ENCODE data around the gene PALM3. TPM values are rescaled to one million over a fixed set of nuclear protein-coding genes. Genes with fewer than 3 reads are reported as not detected.
"Not testable (repeated sequence)": the region's sequence is repeated elsewhere in the genome, so short reads cannot be mapped to it uniquely, and the experiment has no call there.

The PALM3 gene
- total RNA-seq, 1 experiment from 2014 or later: 0.54 TPM

DNA sequence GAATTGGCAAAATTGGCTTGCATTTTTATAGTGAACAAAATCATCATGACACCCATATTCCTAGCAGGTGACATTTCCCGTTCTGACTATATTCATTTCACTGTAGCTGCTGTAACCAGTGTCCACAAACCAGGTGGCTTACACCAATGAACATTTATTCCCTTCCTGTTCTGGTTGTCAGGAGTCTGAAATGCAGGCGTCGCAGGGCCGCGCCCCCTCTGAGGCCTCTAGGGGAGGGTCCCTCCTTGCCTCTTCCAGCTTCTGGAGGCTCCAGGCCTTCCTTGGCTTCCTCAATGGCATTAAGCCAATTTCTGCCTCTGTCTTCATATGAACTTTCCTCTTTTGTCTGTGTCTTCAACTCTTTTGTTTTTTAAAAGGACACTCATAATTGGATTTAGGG is 40.4 kb downstream of the PALM3 start:
- H3K27ac ChIP-seq (ENCODE audit: low read length): no peak overlapping the region
- H3K9me3 ChIP-seq (ENCODE audit: control insufficient read depth, insufficient read depth, low read depth, low read length): no peaks in the 10 kb centered on the region
- in situ Hi-C loops (cut with HindIII; ENCODE audit: low pct_unique_long_range_greater_than_20kb, low sequenced_read_pairs): no loop called here
- ATAC-seq (no peak), DNase-seq (ENCODE audit: low read depth, low spot score) (no peak)
- TF ChIP-seq POLR2AphosphoS5 (IDR thresholded peaks at IDR 0.05; ENCODE audit: low read depth, low read length) (no peak), SIN3A (IDR thresholded peaks at IDR 0.05; ENCODE audit: borderline replicate concordance, insufficient read depth, low read depth, low read length) (no peak), TCF7L2 (IDR thresholded peaks at IDR 0.05; ENCODE audit: low read depth, low read length) (no peak)
- TF ChIP-seq, protein P1, sequence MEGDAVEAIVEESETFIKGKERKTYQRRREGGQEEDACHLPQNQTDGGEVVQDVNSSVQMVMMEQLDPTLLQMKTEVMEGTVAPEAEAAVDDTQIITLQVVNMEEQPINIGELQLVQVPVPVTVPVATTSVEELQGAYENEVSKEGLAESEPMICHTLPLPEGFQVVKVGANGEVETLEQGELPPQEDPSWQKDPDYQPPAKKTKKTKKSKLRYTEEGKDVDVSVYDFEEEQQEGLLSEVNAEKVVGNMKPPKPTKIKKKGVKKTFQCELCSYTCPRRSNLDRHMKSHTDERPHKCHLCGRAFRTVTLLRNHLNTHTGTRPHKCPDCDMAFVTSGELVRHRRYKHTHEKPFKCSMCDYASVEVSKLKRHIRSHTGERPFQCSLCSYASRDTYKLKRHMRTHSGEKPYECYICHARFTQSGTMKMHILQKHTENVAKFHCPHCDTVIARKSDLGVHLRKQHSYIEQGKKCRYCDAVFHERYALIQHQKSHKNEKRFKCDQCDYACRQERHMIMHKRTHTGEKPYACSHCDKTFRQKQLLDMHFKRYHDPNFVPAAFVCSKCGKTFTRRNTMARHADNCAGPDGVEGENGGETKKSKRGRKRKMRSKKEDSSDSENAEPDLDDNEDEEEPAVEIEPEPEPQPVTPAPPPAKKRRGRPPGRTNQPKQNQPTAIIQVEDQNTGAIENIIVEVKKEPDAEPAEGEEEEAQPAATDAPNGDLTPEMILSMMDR (IDR thresholded peaks at IDR 0.05): no peak
- TF ChIP-seq, protein P2, sequence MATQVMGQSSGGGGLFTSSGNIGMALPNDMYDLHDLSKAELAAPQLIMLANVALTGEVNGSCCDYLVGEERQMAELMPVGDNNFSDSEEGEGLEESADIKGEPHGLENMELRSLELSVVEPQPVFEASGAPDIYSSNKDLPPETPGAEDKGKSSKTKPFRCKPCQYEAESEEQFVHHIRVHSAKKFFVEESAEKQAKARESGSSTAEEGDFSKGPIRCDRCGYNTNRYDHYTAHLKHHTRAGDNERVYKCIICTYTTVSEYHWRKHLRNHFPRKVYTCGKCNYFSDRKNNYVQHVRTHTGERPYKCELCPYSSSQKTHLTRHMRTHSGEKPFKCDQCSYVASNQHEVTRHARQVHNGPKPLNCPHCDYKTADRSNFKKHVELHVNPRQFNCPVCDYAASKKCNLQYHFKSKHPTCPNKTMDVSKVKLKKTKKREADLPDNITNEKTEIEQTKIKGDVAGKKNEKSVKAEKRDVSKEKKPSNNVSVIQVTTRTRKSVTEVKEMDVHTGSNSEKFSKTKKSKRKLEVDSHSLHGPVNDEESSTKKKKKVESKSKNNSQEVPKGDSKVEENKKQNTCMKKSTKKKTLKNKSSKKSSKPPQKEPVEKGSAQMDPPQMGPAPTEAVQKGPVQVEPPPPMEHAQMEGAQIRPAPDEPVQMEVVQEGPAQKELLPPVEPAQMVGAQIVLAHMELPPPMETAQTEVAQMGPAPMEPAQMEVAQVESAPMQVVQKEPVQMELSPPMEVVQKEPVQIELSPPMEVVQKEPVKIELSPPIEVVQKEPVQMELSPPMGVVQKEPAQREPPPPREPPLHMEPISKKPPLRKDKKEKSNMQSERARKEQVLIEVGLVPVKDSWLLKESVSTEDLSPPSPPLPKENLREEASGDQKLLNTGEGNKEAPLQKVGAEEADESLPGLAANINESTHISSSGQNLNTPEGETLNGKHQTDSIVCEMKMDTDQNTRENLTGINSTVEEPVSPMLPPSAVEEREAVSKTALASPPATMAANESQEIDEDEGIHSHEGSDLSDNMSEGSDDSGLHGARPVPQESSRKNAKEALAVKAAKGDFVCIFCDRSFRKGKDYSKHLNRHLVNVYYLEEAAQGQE (IDR thresholded peaks at IDR 0.05; ENCODE audit: insufficient read depth in 1 of 2, low read depth in 2 of 2, low read length in 1 of 2): no peak
- ChIA-PET POLR2A (interaction anchor here (0.7 kb wide), 1 partner anchor 9 kb away, joined by 3 read pairs; no protein-coding TSS in a partner anchor), CTCF (interaction anchor here (0.6 kb wide), 1 partner anchor 154 kb away, joined by 3 read pairs; no protein-coding TSS in a partner anchor)
- H3K27me3 ChIP-seq (ENCODE audit: control insufficient read depth, insufficient read depth, low read length): no peaks in the 10 kb centered on the region
- no peaks in the 10 kb centered on the region for H3K36me3 ChIP-seq (ENCODE audit: control insufficient read depth, insufficient read depth, low read length)
- intact Hi-C loops (cut with micrococcal nuclease; ENCODE audit: unreplicated experiment): no loop called here
- H3K4me1 ChIP-seq (ENCODE audit: control insufficient read depth, insufficient read depth, low read length): peaks cover 3% of the 10 kb centered on the region; the same call in 1 of the 2 replicates
- H3K4me3 ChIP-seq (ENCODE audit: low read depth in 2 of 2, low read length in 2 of 2): no peak overlapping the region
- BruUV-seq (replicated peaks): no TSS peak

DNA sequence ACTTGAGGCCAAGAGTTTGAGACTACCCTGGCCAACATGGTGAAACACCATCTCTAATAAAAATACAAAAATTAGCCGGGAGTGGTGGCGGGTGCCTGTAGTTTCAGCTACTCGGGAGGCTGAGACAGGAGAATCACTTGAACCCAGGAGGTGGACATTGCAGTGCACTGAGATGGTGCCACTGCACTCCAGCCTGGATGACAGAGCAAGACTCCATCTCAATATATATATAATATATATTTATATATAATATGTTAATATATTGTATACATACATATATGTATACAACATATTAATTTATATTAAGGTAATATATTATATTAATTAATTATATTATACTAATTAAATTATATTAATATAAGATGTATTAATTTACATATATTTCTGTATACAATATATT is 42.1 kb downstream of the PALM3 start:
- DNase-seq (ENCODE audit: low read depth, low spot score); in situ Hi-C loops (cut with HindIII; ENCODE audit: low pct_unique_long_range_greater_than_20kb, low sequenced_read_pairs); H3K27me3 ChIP-seq (ENCODE audit: control insufficient read depth, insufficient read depth, low read length); H3K27ac ChIP-seq (ENCODE audit: low read length); H3K9me3 ChIP-seq (ENCODE audit: control insufficient read depth, insufficient read depth, low read depth, low read length); H3K36me3 ChIP-seq (ENCODE audit: control insufficient read depth, insufficient read depth, low read length); POLR2A ChIA-PET; H3K4me3 ChIP-seq (ENCODE audit: low read depth in 2 of 2, low read length in 2 of 2); ATAC-seq; H3K4me1 ChIP-seq (ENCODE audit: control insufficient read depth, insufficient read depth, low read length); BruUV-seq (replicated peaks); intact Hi-C loops (cut with micrococcal nuclease; ENCODE audit: unreplicated experiment): not testable (repeated sequence)
- CTCF ChIA-PET: interaction anchor here (0.6 kb wide), 1 partner anchor 32 kb away, joined by 3 read pairs; no protein-coding TSS in a partner anchor

DNA sequence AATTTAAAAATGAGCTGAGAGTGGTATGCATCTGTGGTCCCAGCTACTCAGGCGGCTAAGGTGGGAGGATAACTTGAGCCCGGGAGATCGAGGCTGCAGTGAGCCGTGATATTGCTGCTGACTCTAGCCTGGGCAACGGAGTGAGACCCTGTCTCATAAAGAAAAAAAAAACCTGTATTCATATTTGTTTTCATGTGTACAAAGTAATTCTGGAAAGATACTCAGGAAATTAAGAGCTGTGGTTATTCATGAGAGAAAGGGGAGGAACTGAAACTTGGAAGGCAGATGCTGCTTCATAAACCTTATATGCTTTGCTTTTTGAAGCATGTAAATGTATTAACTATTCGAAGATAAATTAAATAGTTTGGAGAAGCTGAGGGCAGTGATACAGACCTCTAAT is 42.8 kb downstream of the PALM3 start:
- Histone ChIP-seq H3K9me3 (ENCODE audit: control insufficient read depth, insufficient read depth, low read depth, low read length) (no peaks in the 10 kb centered on the region), H3K27ac (ENCODE audit: low read length) (no peak overlapping the region), H3K36me3 (ENCODE audit: control insufficient read depth, insufficient read depth, low read length) (no peaks in the 10 kb centered on the region), H3K27me3 (ENCODE audit: control insufficient read depth, insufficient read depth, low read length) (no peaks in the 10 kb centered on the region), H3K4me3 (ENCODE audit: low read depth in 2 of 2, low read length in 2 of 2) (no peak overlapping the region), H3K4me1 (ENCODE audit: control insufficient read depth, insufficient read depth, low read length) (peaks cover 3% of the 10 kb centered on the region; the same call in 1 of the 2 replicates)
- TF ChIP-seq, protein P2 (IDR thresholded peaks at IDR 0.05; ENCODE audit: insufficient read depth in 1 of 2, low read depth in 2 of 2, low read length in 1 of 2): no peak
- TF ChIP-seq SIN3A (IDR thresholded peaks at IDR 0.05; ENCODE audit: borderline replicate concordance, insufficient read depth, low read depth, low read length): no peak
- TF ChIP-seq POLR2AphosphoS5 (IDR thresholded peaks at IDR 0.05; ENCODE audit: low read depth, low read length): no peak
- TF ChIP-seq TCF7L2 (IDR thresholded peaks at IDR 0.05; ENCODE audit: low read depth, low read length): no peak
- TF ChIP-seq, protein P1 (IDR thresholded peaks at IDR 0.05): no peak
- intact Hi-C loops (cut with micrococcal nuclease; ENCODE audit: unreplicated experiment): no loop called here
- in situ Hi-C loops (cut with HindIII; ENCODE audit: low pct_unique_long_range_greater_than_20kb, low sequenced_read_pairs): no loop called here
- ATAC-seq (no peak), DNase-seq (ENCODE audit: low read depth, low spot score) (no peak)
- ChIA-PET POLR2A (no interaction called here), CTCF (interaction anchor here (0.6 kb wide), 1 partner anchor 32 kb away, joined by 3 read pairs; no protein-coding TSS in a partner anchor)
- BruUV-seq (replicated peaks): no TSS peak

Data from Panc1 (cell line).